HCEC 1CT (cell line): Measurements from ENCODE around the gene DCAF4.

Experiments
- DNase-seq: peaks from one replicate; pipeline ENCODE4 v3.0.0-alpha.2; 2017

DCAF4 gene

GRCh38 chr14:72898448-72898847 is 27.8 kb upstream of the DCAF4 start:
- DNase-seq: no peak

- no peak for DNase-seq
These were observed 24.9 kb upstream of the DCAF4 start for GRCh38 chr14:72901361-72901760.

- DNase-seq: peak; percentile 39
These were observed 23.3 kb upstream of the DCAF4 start for GRCh38 chr14:72902801-72903530.

GRCh38 chr14:72903716-72904115 is 22.5 kb upstream of the DCAF4 start:
- DNase-seq: no peak

- no peak for DNase-seq
These were observed 22.0 kb upstream of the DCAF4 start for GRCh38 chr14:72904218-72904617.

GRCh38 chr14:72904840-72905561 is 21.3 kb upstream of the DCAF4 start:
- DNase-seq: peak; percentile 84

- peak; percentile 69 for DNase-seq
These were observed 19.9 kb upstream of the DCAF4 start for GRCh38 chr14:72906316-72906715.

GRCh38 chr14:72906879-72907278 is 19.4 kb upstream of the DCAF4 start:
- DNase-seq: no peak

GRCh38 chr14:72907886-72908285 is 18.4 kb upstream of the DCAF4 start:
- DNase-seq: peak; percentile 76

GRCh38 chr14:72909163-72909562 is 17.1 kb upstream of the DCAF4 start:
- DNase-seq: no peak

- DNase-seq: no peak
These were observed 12.5 kb upstream of the DCAF4 start for GRCh38 chr14:72913809-72914208.

GRCh38 chr14:72916174-72916573 is 10.1 kb upstream of the DCAF4 start:
- DNase-seq: no peak

- no peak for DNase-seq
These were observed 9.0 kb upstream of the DCAF4 start for GRCh38 chr14:72917094-72917802.

- DNase-seq: no peak
These were observed 6.3 kb upstream of the DCAF4 start for GRCh38 chr14:72920008-72920407.

- no peak for DNase-seq
These were observed 4.9 kb upstream of the DCAF4 start for GRCh38 chr14:72921396-72921795.

- DNase-seq: no peak
These were observed 1.9 kb upstream of the DCAF4 start for GRCh38 chr14:72924337-72924736.

GRCh38 chr14:72925171-72925759 is 999 bp upstream of the DCAF4 start:
- DNase-seq: no peak

GRCh38 chr14:72925815-72926291 is 411 bp upstream of the DCAF4 start:
- no peak for DNase-seq

- DNase-seq: no peak
These were observed 2.6 kb downstream of the DCAF4 start for GRCh38 chr14:72928872-72929271.

GRCh38 chr14:72929316-72930080 is 3.2 kb downstream of the DCAF4 start:
- DNase-seq: no peak

GRCh38 chr14:72932893-72933292 is 6.6 kb downstream of the DCAF4 start:
- no peak for DNase-seq

- DNase-seq: no peak
These were observed 13.4 kb downstream of the DCAF4 start for GRCh38 chr14:72939630-72940029.
